COLO668 (cell line): Measurements from ENCODE around the gene OR5B21.

Experiments used
- DNase-seq: peaks from one replicate; lab custom pipeline; 2025; ENCODE audit not compliant: unreplicated experiment; lab: John Stamatoyannopoulos, UW

Gene OR5B21

DNA sequence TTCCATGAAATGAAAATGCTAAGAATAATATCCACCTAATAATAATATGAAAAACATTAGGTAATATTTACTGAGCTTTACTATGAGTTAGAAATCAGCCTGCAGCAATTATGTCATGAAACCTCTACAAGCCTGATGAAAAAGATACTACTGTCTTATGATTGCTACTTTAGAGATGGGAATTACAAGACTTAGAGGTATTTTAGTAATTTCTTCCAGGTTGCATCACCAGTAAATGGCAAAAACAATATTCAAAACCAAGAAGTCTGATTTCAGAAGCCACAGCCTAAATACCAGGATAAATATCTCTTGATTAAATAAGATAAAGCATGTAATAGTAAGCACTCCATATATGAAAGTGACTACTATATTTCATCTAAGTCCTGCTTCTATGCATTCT is 13.8 kb downstream of the OR5B21 start:
- no peak for DNase-seq

DNA sequence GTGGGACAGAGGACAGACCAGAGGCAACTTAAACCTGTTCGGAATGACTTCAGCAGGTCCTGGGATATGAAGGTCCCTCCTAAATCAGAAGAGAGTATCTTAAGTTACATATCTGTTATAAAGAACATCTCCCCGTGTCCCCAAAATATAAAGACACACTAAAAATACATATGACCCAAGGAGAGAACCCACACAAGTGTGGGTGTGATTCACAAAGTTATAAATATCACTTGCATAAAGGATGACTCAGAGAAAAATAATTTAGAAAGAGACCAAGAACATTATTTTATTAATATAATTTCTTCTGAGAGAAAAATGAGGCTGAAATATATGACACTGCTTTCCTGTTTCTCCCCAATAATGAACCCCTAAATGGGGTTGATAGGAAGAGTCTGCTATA is 14.2 kb downstream of the OR5B21 start:
- no peak for DNase-seq

DNA sequence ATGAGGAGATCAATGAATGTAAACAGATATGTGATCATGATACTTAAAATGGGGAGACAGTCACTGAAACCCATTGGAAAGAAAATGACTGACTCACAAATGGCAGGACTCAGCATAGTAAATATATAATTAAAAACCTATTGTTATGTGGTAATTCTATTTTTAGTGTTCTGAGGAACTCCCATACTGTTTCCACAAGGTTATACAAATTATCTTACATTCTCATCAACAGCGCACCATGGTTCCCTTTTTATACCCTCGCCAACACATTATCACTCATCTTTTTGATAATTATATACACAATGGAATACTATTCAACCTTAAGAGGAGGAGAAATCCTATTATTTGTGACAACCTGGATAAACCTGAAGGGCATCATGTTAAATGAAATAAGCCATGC is 17.1 kb downstream of the OR5B21 start:
- DNase-seq = no peak

DNA sequence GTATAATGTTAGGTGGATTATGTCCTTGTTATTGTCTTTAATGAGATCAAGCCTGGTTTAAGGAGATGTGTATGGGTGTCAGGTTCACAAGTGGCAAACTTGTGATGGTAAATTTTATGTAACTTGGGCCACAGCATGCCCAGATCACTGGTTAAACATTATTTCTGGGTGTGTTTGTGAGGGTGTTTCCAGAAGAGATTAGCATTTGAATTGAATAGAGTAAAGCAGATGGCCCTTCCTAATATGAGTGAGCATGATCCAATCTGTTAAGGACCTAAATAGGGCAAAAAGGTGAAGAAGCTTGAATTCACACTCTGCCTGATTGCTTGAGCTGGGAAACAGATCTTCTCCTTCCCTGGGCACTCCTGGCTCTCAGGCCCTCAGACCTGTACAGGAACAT is 20.7 kb downstream of the OR5B21 start:
- no peak for DNase-seq

DNA sequence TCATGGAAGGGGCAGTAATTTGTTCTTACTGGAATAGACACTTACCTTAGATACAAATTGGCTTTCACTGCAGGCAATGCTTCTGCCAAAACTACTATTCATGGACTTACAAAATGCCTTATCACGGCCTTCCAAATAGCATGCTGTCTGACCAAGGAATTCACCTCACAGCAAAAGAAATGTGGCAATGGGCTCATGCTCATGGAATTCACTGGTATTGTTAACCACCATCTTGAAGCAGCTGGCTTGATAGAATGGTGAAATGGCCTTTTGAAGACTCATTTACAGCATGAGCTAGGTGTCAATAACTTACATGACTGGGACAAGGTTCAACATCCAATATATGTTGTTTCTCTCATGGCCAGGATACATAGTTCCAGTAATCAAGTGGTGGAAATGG is 21.9 kb downstream of the OR5B21 start:
- no peak for DNase-seq

DNA sequence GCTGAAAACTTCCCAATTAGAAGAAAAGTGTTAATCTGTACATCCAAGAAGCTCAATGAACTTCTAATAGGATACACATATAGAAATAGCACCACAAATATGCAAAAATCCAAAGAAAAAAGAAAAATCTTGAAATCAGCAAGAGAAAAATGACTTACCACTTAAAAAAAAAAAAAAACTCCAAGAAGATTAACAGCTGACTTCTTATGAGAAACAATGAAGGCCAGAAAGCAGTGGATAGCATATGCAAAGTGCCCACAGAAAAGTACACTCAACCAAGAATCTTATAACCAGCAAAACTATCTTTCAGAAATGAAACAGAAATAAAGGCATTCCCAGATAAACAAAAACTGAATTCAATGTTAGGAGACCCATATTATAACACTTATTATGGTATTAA is 36.0 kb downstream of the OR5B21 start:
- DNase-seq = no peak

DNA sequence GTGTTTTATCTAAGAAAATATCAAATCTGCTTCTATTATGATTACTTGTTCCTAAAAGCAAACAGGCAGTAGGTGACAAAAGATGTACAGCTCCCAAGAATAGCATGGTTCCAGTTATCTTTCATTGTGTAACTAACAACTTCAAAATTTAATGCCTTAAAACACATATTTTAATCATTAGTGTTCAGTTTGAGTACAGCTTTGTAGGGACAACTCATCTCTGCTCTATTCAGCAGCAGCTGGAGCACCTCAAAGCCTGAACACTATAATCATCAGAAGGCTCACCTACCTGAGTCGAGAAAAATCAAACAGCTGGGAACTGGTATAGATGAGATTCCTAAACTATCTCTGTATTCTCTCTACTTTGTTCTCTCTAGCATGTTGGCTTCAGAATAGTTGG is 41.6 kb downstream of the OR5B21 start:
- DNase-seq = no peak

- DNase-seq = no peak
Observed at GRCh38 chr11:58465690-58466089, 42.2 kb downstream of the OR5B21 start.
